Measurements from ENCODE around the gene LRRC51.

- TF ChIP-seq, protein P1, sequence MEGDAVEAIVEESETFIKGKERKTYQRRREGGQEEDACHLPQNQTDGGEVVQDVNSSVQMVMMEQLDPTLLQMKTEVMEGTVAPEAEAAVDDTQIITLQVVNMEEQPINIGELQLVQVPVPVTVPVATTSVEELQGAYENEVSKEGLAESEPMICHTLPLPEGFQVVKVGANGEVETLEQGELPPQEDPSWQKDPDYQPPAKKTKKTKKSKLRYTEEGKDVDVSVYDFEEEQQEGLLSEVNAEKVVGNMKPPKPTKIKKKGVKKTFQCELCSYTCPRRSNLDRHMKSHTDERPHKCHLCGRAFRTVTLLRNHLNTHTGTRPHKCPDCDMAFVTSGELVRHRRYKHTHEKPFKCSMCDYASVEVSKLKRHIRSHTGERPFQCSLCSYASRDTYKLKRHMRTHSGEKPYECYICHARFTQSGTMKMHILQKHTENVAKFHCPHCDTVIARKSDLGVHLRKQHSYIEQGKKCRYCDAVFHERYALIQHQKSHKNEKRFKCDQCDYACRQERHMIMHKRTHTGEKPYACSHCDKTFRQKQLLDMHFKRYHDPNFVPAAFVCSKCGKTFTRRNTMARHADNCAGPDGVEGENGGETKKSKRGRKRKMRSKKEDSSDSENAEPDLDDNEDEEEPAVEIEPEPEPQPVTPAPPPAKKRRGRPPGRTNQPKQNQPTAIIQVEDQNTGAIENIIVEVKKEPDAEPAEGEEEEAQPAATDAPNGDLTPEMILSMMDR (IDR thresholded peaks at IDR 0.05) = no peak
- no peak for TF ChIP-seq POLR2A (IDR thresholded peaks at IDR 0.05)
These were observed 1.3 kb downstream of the LRRC51 start for GRCh38 chr11:72081821-72082453.

All from testis (tissue), 2 donors.